H1 (cell line): ENCODE results near the gene ELOVL2. TPM values are rescaled to one million over a fixed set of nuclear protein-coding genes. Genes with fewer than 3 reads are reported as not detected.

ENCODE experiments used
- CTCF ChIA-PET: fragments of 300-600 bp; sonication (Branson Sonifier 250); formaldehyde crosslinking; loops from one replicate; lab custom pipeline; 2021; ENCODE audit not compliant: partially characterized antibody; lab: Charles Lee
- POLR2A ChIA-PET: fragments of 300-600 bp; sonication (Branson Sonifier 250); formaldehyde crosslinking; loops from one replicate; lab custom pipeline; 2021; ENCODE audit warnings: inconsistent platforms; ENCODE audit not compliant: partially characterized antibody; lab: Charles Lee
- DNase-seq, 2 experiments: peaks; one replicate each; pipeline versions ENCODE4 v3.0.0 to v3.0.0-alpha.2; 2010 to 2022; ENCODE audit warnings: low spot score in 2 of 2, low read depth in 1 of 2, mixed read lengths in 1 of 2
- FAIRE-seq: peaks from 2 replicates; lab custom pipeline; 2011; peaks lifted over from hg19 to GRCh38; lab: Jason Lieb, UNC
- H2AFZ ChIP-seq: 2 replicates; pipeline ENCODE4 v1.8.1; 2012; ENCODE audit warnings: low read length, inconsistent platforms
- H2AK5ac ChIP-seq: 2 replicates; pipeline ENCODE4 v1.6.1; 2013; ENCODE audit warnings: low read depth, low read length
- H2BK120ac ChIP-seq: replicated peaks from 2 replicates; pipeline ENCODE3; 2013; ENCODE audit warnings: low read depth, low read length, inconsistent platforms
- H2BK12ac ChIP-seq: 2 replicates; pipeline ENCODE4 v1.6.1; 2013; ENCODE audit warnings: low read depth, low read length
- H2BK15ac ChIP-seq: 2 replicates; pipeline ENCODE4 v1.6.1; 2013; ENCODE audit warnings: low read length
- H2BK20ac ChIP-seq: 2 replicates; pipeline ENCODE4 v1.6.1; 2013; ENCODE audit warnings: low read length
- H2BK5ac ChIP-seq: 2 replicates; pipeline ENCODE4 v1.6.1; 2013; ENCODE audit warnings: low read depth, low read length
- H3K14ac ChIP-seq: 2 replicates; pipeline ENCODE4 v1.6.1; 2013; ENCODE audit warnings: inconsistent platforms; ENCODE audit not compliant: insufficient read length
- H3K18ac ChIP-seq: 2 replicates; pipeline ENCODE4 v1.6.1; 2013; ENCODE audit warnings: low read length; ENCODE audit errors: extremely low read depth
- H3K23ac ChIP-seq: 2 replicates; pipeline ENCODE4 v1.6.1; 2013; ENCODE audit warnings: inconsistent platforms; ENCODE audit not compliant: insufficient read length
- H3K23me2 ChIP-seq: 2 replicates; pipeline ENCODE4 v1.6.1; 2013; ENCODE audit warnings: low read depth, low read length
- H3K27ac ChIP-seq: 2 replicates; pipeline ENCODE4 v1.6.1; 2011; ENCODE audit warnings: low read depth, low read length, inconsistent platforms
- H3K27me3 ChIP-seq, 4 experiments: replicated peaks in 1 of 4; 1 replicate in 1 of 4; 2 replicates in 3 of 4; pipeline versions ENCODE4 v1.6.1 to v1.8.1; 2011 to 2013; ENCODE audit warnings: low read length in 3 of 4, mild to moderate bottlenecking in 3 of 4, inconsistent platforms in 2 of 4, mixed read lengths in 2 of 4, moderate library complexity in 1 of 4; ENCODE audit not compliant: control insufficient read depth in 3 of 4, insufficient read depth in 3 of 4; ENCODE audit errors: extremely low read depth in 1 of 4
- H3K36me3 ChIP-seq, 4 experiments: 2 replicates each; pipeline versions ENCODE4 v1.6.1 to v1.8.1; 2011 to 2013; ENCODE audit warnings: mild to moderate bottlenecking in 4 of 4, low read length in 3 of 4, moderate library complexity in 2 of 4, control low read depth in 1 of 4, inconsistent platforms in 1 of 4; ENCODE audit not compliant: insufficient read depth in 4 of 4, control insufficient read depth in 2 of 4
- H3K4ac ChIP-seq: replicated peaks from 2 replicates; pipeline ENCODE3; 2013; ENCODE audit warnings: low read length, low read depth, mixed read lengths, inconsistent platforms; ENCODE audit not compliant: insufficient read length
- H3K4me1 ChIP-seq, 4 experiments: replicated peaks in 1 of 4; 1 replicate in 1 of 4; 2 replicates in 3 of 4; pipeline versions ENCODE4 v1.6.1 to v1.8.1; 2011 to 2013; ENCODE audit warnings: low read length in 3 of 4, inconsistent platforms in 2 of 4, mixed read lengths in 1 of 4; ENCODE audit not compliant: insufficient read depth in 4 of 4, control insufficient read depth in 3 of 4
- H3K4me2 ChIP-seq, 2 experiments: 2 replicates each; pipeline versions ENCODE4 v1.6.1 to v1.8.1; 2011 to 2013; ENCODE audit warnings: low read depth in 2 of 2, low read length in 2 of 2, control low read depth in 1 of 2, inconsistent platforms in 1 of 2, mild to moderate bottlenecking in 1 of 2; ENCODE audit not compliant: insufficient read depth in 1 of 2
- H3K4me3 ChIP-seq, 4 experiments: fragments of 200-600, 300-600 bp in 1 of 4; sonication (generic), shearing (Covaris generic), sonication (Bioruptor Twin) in 1 of 4; 2 replicates each; pipeline versions ENCODE4 v1.5.1 to v1.8.1; 2011 to 2016; ENCODE audit warnings: low read length in 4 of 4, low read depth in 3 of 4, control low read depth in 2 of 4, inconsistent platforms in 2 of 4, mild to moderate bottlenecking in 2 of 4, mixed read lengths in 1 of 4, moderate library complexity in 1 of 4; ENCODE audit not compliant: insufficient read depth in 2 of 4; ENCODE audit errors: extremely low read depth in 1 of 4
- H3K56ac ChIP-seq: replicated peaks from 2 replicates; pipeline ENCODE3; 2013; ENCODE audit warnings: low read depth, mild to moderate bottlenecking, mixed read lengths, low read length, inconsistent platforms; ENCODE audit not compliant: insufficient read length
- H3K79me1 ChIP-seq: 2 replicates; pipeline ENCODE4 v1.6.1; 2013; ENCODE audit warnings: low read depth, low read length, control low read depth
- H3K79me2 ChIP-seq, 2 experiments: 2 replicates each; pipeline versions ENCODE4 v1.6.1 to v1.8.1; 2012 to 2013; ENCODE audit warnings: low read length in 2 of 2, mild to moderate bottlenecking in 2 of 2, inconsistent platforms in 1 of 2; ENCODE audit not compliant: insufficient read depth in 2 of 2, control insufficient read depth in 1 of 2
- H3K9ac ChIP-seq, 4 experiments: replicated peaks in 1 of 4; 1 replicate in 1 of 4; 2 replicates in 3 of 4; pipeline versions ENCODE4 v1.6.1 to v1.8.1; 2011 to 2013; ENCODE audit warnings: low read depth in 3 of 4, low read length in 3 of 4, control low read depth in 2 of 4, mild to moderate bottlenecking in 2 of 4, moderate library complexity in 2 of 4, inconsistent platforms in 1 of 4; ENCODE audit errors: extremely low read depth in 1 of 4
- H3K9me3 ChIP-seq, 2 experiments: 2 replicates each; pipeline versions ENCODE4 v1.6.1 to v1.8.1; 2012 to 2013; ENCODE audit warnings: mild to moderate bottlenecking in 2 of 2, moderate library complexity in 2 of 2, control low read depth in 1 of 2, inconsistent platforms in 1 of 2, low read depth in 1 of 2, low read length in 1 of 2, mixed read lengths in 1 of 2; ENCODE audit not compliant: insufficient read depth in 2 of 2
- H4K20me1 ChIP-seq, 2 experiments: replicated peaks in 1 of 2; 2 replicates each; pipeline versions ENCODE3 to v1.8.1; 2011 to 2013; ENCODE audit warnings: inconsistent platforms in 2 of 2, low read length in 2 of 2, mild to moderate bottlenecking in 1 of 2; ENCODE audit not compliant: insufficient read depth in 2 of 2, control insufficient read depth in 1 of 2
- H4K5ac ChIP-seq: 2 replicates; pipeline ENCODE4 v1.6.1; 2013; ENCODE audit warnings: low read length, low read depth, mixed read lengths, inconsistent platforms; ENCODE audit not compliant: insufficient read length
- H4K8ac ChIP-seq: 2 replicates; pipeline ENCODE4 v1.8.0; 2013; ENCODE audit warnings: mild to moderate bottlenecking, moderate library complexity, low read length, inconsistent platforms; ENCODE audit not compliant: insufficient read depth; ENCODE audit errors: extremely low read depth
- H4K91ac ChIP-seq: replicated peaks from 2 replicates; pipeline ENCODE3; 2013; ENCODE audit warnings: low read length, mixed read lengths, inconsistent platforms; ENCODE audit not compliant: insufficient read length
- CBX5 ChIP-seq: fragments of 300-800, 300-1000 bp; sonication (generic); IDR thresholded peaks from 2 replicates; pipeline ENCODE4 v1.7.1; 2016; ENCODE audit warnings: antibody characterized with exemption, low read length, low read depth
- MAX ChIP-seq: IDR thresholded peaks from 2 replicates; pipeline ENCODE4 v1.6.1; 2012; ENCODE audit warnings: inconsistent platforms
- SIX5 ChIP-seq: IDR thresholded peaks from 2 replicates; pipeline ENCODE4 v1.6.1; 2011; ENCODE audit warnings: mild to moderate bottlenecking, low read depth, low read length
- SUZ12 ChIP-seq: fragments of 200-600 bp; sonication (generic); IDR thresholded peaks from 2 replicates; pipeline ENCODE4 v1.6.1; 2012; ENCODE audit warnings: mild to moderate bottlenecking, inconsistent platforms, low read length, moderate library complexity, mixed read lengths
- WGBS, 2 experiments: shearing (Covaris generic) in 1 of 2; methylation state at CpG; one replicate each; pipeline versions ENCODE4 v1.1.6 to v1.1.7; 2013 to 2015; ENCODE audit warnings: low lambda C conversion rate in 2 of 2, mixed read lengths in 2 of 2, inconsistent platforms in 1 of 2, low coverage in 1 of 2, missing lambda C conversion rate in 1 of 2; ENCODE audit not compliant: insufficient replicate concordance in 2 of 2, insufficient coverage in 1 of 2, insufficient read length in 1 of 2; ENCODE audit errors: extremely low coverage in 1 of 2, missing lambda C conversion rate in 1 of 2; 5-methylcytosine and 5-hydroxymethylcytosine counted together
- polyA plus RNA-seq, 7 experiments: library from polyadenylated mRNA; depleted of rRNA in 3 of 7; stranded (reverse) in 5 of 7; unstranded in 2 of 7; fragments of >200 nt in 5 of 7; fragments of 200-250 nt in 2 of 7; gene quantifications; 1 replicate in 5 of 7; 2 replicates in 1 of 7; 4 replicates in 1 of 7; pipeline versions ENCODE4 v1.2.1 to v1.2.3, GENCODE V29; 2011 to 2013; ENCODE audit warnings: missing spikeins in 2 of 7, mixed read lengths in 2 of 7
- total RNA-seq: library from RNA; stranded (reverse); fragmentation: NEBNext Ultra II Directional; extraction: Animal tissue kit (Norgen Biotek cat#: 25700); gene quantifications from 2 replicates; pipeline ENCODE4 v1.2.1, GENCODE V29; 2021

Gene ELOVL2
- total and polyA plus RNA-seq, 2 of the 8 experiments (the other 6 are each of a cell fraction or from before 2014, with no cell fraction given): 0.42 to 0.89 TPM

- Histone ChIP-seq H3K23me2 (0 out of 2 replicates have a peak, but pooled peaks cover 2% of the 10 kb centered on the region), H4K8ac (no peak overlapping the region), H3K14ac (no peak overlapping the region), H4K20me1 (no peaks in the 10 kb centered on the region), H3K4ac (no peak overlapping the region), H2BK120ac (no peak overlapping the region), H3K79me1 (no peaks in the 10 kb centered on the region), H2BK15ac (no peak overlapping the region), H2AFZ (no peak overlapping the region), H3K27me3 (no peaks in the 10 kb centered on the region), H2BK12ac (no peak overlapping the region), H3K23ac (no peak overlapping the region), H3K9ac (no peak overlapping the region), H3K4me2 (no peak overlapping the region), H2BK5ac (no peak overlapping the region), H2AK5ac (no peak overlapping the region), H3K4me1 (peaks cover 0 to 1% (median 0%) of the 10 kb centered on the region in 4 experiments; a peak in 1 of 7 replicates), H3K79me2 (no peaks in the 10 kb centered on the region), H3K36me3 (no peaks in the 10 kb centered on the region), H3K4me3 (no peak overlapping the region), H3K56ac (no peak overlapping the region), H4K91ac (no peak overlapping the region), H3K9me3 (no peaks in the 10 kb centered on the region), H4K5ac (no peak overlapping the region), H2BK20ac (no peak overlapping the region), H3K18ac (no peak overlapping the region), H3K27ac (no peak overlapping the region)
- 91% methylated on average over 15 of the region's 15 CpGs; no CpG with 5 or more reads in 1 of the 2 experiments for WGBS, 2 experiments
- TF ChIP-seq CBX5 (no peak), SIX5 (no peak), MAX (no peak), SUZ12 (no peak)
- DNase-seq (no peak), FAIRE-seq (no peak)
- POLR2A ChIA-PET: interaction anchor here (1.4 kb wide), 1 partner anchor 10 kb away, joined by 5 read pairs; no protein-coding TSS in a partner anchor
- CTCF ChIA-PET: no interaction called here
Measured at GRCh38 chr6:10989587-10989986, 54.5 kb downstream of the ELOVL2 start.
